HG02943 (cell line): ENCODE data around the gene GPR78.

Experiments
- ATAC-seq: cut with Tn5 transposase; IDR thresholded peaks from one replicate; pipeline ENCODE4 v1.9.1; 2021; ENCODE audit warnings: mild to moderate bottlenecking, low read depth, moderate library complexity; ENCODE audit not compliant: unreplicated experiment

GPR78 gene

GRCh38 chr4:8598391-8599090, 18.3 kb downstream of the GPR78 start:
- no peak for ATAC-seq

GRCh38 chr4:8599091-8599460, 18.9 kb downstream of the GPR78 start:
- ATAC-seq, result no peak

- ATAC-seq, result no peak
Measured at GRCh38 chr4:8599657-8600056, 19.5 kb downstream of the GPR78 start.

- no peak for ATAC-seq
Measured at GRCh38 chr4:8600266-8600665, 20.1 kb downstream of the GPR78 start.

- ATAC-seq, result no peak
Measured at GRCh38 chr4:8600686-8601085, 20.5 kb downstream of the GPR78 start.

- ATAC-seq, result no peak
Measured at GRCh38 chr4:8601086-8601485, 20.9 kb downstream of the GPR78 start.

GRCh38 chr4:8601556-8601955, 21.4 kb downstream of the GPR78 start:
- no peak for ATAC-seq

- ATAC-seq, result no peak
Measured at GRCh38 chr4:8602686-8603430, 22.7 kb downstream of the GPR78 start.

GRCh38 chr4:8603931-8604330, 23.7 kb downstream of the GPR78 start:
- no peak for ATAC-seq

GRCh38 chr4:8605289-8605688, 25.1 kb downstream of the GPR78 start:
- ATAC-seq, result no peak

- ATAC-seq, result no peak
Measured at GRCh38 chr4:8606476-8606875, 26.3 kb downstream of the GPR78 start.

GRCh38 chr4:8606966-8607365, 26.8 kb downstream of the GPR78 start:
- no peak for ATAC-seq

- no peak for ATAC-seq
Measured at GRCh38 chr4:8607603-8608481, 27.6 kb downstream of the GPR78 start.

- ATAC-seq, result no peak
Measured at GRCh38 chr4:8608714-8609391, 28.7 kb downstream of the GPR78 start.

- no peak for ATAC-seq
Measured at GRCh38 chr4:8609406-8609805, 29.2 kb downstream of the GPR78 start.

GRCh38 chr4:8609824-8610350, 29.7 kb downstream of the GPR78 start:
- ATAC-seq, result no peak

GRCh38 chr4:8610858-8611616, 30.8 kb downstream of the GPR78 start:
- ATAC-seq, result no peak

GRCh38 chr4:8612646-8613045, 32.5 kb downstream of the GPR78 start:
- no peak for ATAC-seq

- ATAC-seq, result no peak
Measured at GRCh38 chr4:8613421-8614364, 33.5 kb downstream of the GPR78 start.
